Measurements from ENCODE around the gene PRKCH. TPM values are rescaled to one million over a fixed set of nuclear protein-coding genes. Genes with fewer than 3 reads are reported as not detected.

The PRKCH gene
- total RNA-seq, 1 experiment from 2014 or later: 5.2 TPM

DNA sequence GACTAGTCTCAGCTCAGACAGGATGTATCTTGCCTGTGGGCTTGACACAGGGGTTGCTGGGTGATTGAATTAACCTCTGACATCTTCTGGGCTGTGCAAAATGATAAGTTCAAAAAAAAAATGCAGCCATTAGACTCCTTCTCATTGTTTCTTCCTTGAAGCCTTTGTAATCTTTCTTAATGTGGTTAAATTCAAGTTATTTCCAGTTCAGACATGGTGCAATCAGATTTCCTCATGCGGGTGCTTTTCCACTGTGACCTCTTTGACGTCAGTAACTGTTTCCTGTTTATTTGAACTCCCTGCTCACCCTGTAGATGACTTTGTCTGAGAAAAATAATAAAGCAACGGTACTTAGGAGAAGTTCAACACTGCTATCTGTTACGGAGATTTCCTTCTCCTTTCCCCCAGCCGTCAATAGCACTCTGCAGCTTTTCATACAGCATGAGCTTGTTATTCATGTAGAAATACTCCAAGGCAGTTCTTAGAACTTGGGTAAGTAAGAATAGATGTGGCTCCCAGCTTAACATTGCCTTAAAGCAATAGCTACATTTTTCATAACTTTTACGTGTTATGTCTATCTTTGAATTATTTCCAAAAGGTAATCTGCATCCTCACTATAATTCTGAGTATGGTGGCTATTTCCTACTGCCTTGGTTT lies 155.5 kb downstream of the PRKCH start:
- DNase-seq: no peak
- Histone ChIP-seq H4K91ac (ENCODE audit: insufficient read length, low read depth, low read length) (no peak overlapping the region), H4K20me1 (ENCODE audit: control insufficient read depth, insufficient read depth, insufficient read length) (no peaks in the 10 kb centered on the region), H2BK120ac (ENCODE audit: low read depth, low read length, poor library complexity, severe bottlenecking) (no peak overlapping the region), H3K4me1 (ENCODE audit: insufficient read depth, low read length) (peaks cover 1% of the 10 kb centered on the region; the same call in 1 of the 2 replicates), H3K23ac (ENCODE audit: insufficient read length, low read depth, low read length) (no peak overlapping the region), H2BK5ac (ENCODE audit: insufficient read length, low read length) (no peak overlapping the region), H2AFZ (ENCODE audit: low read length) (no peak overlapping the region), H2BK15ac (ENCODE audit: low read depth, low read length) (no peak overlapping the region), H3K56ac (ENCODE audit: insufficient read length, low read depth, low read length) (no peak overlapping the region), H3K27ac (ENCODE audit: insufficient read length, low read depth, low read length) (no peak overlapping the region), H3K14ac (ENCODE audit: insufficient read depth, low read length) (no peak overlapping the region), H3K79me1 (ENCODE audit: insufficient read depth, low read depth, low read length, poor library complexity, severe bottlenecking) (no peaks in the 10 kb centered on the region), H2AK5ac (ENCODE audit: insufficient read length, low read length) (no peak overlapping the region), H3K23me2 (ENCODE audit: insufficient read length, low read depth, low read length, poor library complexity, severe bottlenecking) (no peaks in the 10 kb centered on the region), H4K8ac (replicated peaks; ENCODE audit: insufficient read length, low read depth, low read length) (no peak overlapping the region), H3K27me3 (ENCODE audit: insufficient read depth, low read length) (no peaks in the 10 kb centered on the region), H3K9me3 (ENCODE audit: control insufficient read depth, low read depth, low read length) (no peaks in the 10 kb centered on the region), H3K9ac (ENCODE audit: extremely low read depth, insufficient read length, low read length) (no peak overlapping the region), H3K4ac (ENCODE audit: low read depth, low read length) (no peak overlapping the region), H3T11ph (ENCODE audit: low read length) (no peak overlapping the region), H3K4me2 (ENCODE audit: insufficient read depth, insufficient read length, low read length) (no peak overlapping the region), H3K79me2 (ENCODE audit: insufficient read depth, low read length) (no peaks in the 10 kb centered on the region), H4K5ac (ENCODE audit: insufficient read length, low read depth, low read length) (no peak overlapping the region), H2BK12ac (ENCODE audit: insufficient read length, low read depth, low read length) (no peak overlapping the region), H3K18ac (ENCODE audit: insufficient read length, low read depth, low read length) (no peak overlapping the region), H2BK20ac (ENCODE audit: low read depth, low read length, poor library complexity, severe bottlenecking) (no peak overlapping the region)
- H3K4me3 Mint-ChIP-seq: no peak overlapping the region
- TF ChIP-seq CTCF (conservative IDR thresholded peaks at IDR 0.05): no peak
- H3K36me3 Mint-ChIP-seq (ENCODE audit: insufficient read depth in 1 of 3, low read depth in 3 of 3): no peaks in the 10 kb centered on the region
- H3K9me3 Mint-ChIP-seq: no peaks in the 10 kb centered on the region
- WGBS (ENCODE audit: extremely low coverage, insufficient read length, low lambda C conversion rate): no CpG with 5 or more reads among the region's 6 CpGs
- no peaks in the 10 kb centered on the region; the same call in 1 of the 2 replicates for H3K27me3 Mint-ChIP-seq (ENCODE audit: low read depth)
- peaks cover 36 to 48% of the 10 kb centered on the region in 2 experiments for H3K4me1 Mint-ChIP-seq
- H3K27ac Mint-ChIP-seq: peak overlapping the region in 1 of 3 experiments; percentile 16; a peak in 2 of 7 replicates
